WERI-Rb-1 (cell line): ENCODE results near the gene FN1.

Experiments
- DNase-seq: peaks from one replicate; pipeline ENCODE4 v3.0.0-alpha.2; 2020
- H3K27ac ChIP-seq: fragments of 250-450 bp; sonication (Bioruptor Pico); 2 replicates; pipeline ENCODE4 v1.5.1; 2020; ENCODE audit warnings: mild to moderate bottlenecking, moderate library complexity
- H3K27me3 ChIP-seq: fragments of 250-450 bp; sonication (Bioruptor Pico); 2 replicates; pipeline ENCODE4 v1.5.1; 2021; ENCODE audit warnings: mild to moderate bottlenecking, low read depth, moderate library complexity; ENCODE audit not compliant: insufficient read depth, severe bottlenecking
- H3K36me3 ChIP-seq: fragments of 250-450 bp; sonication (Bioruptor Pico); 2 replicates; pipeline ENCODE4 v1.5.1; 2020; ENCODE audit warnings: mild to moderate bottlenecking, moderate library complexity
- H3K4me3 ChIP-seq: 2 replicates; pipeline ENCODE4 v1.5.1; 2011; ENCODE audit warnings: low read depth, mild to moderate bottlenecking, control low read depth, low read length
- H3K9me3 ChIP-seq: fragments of 250-450 bp; sonication (Bioruptor Pico); 2 replicates; pipeline ENCODE4 v1.5.1; 2021; ENCODE audit warnings: mild to moderate bottlenecking, moderate library complexity; ENCODE audit not compliant: severe bottlenecking
- TF ChIP-seq, protein P1 (sequence below): IDR thresholded peaks from 2 replicates; pipeline ENCODE4 v1.5.1; 2011; ENCODE audit warnings: low read depth, mild to moderate bottlenecking, control low read depth, inconsistent platforms, low read length

The FN1 gene

DNA sequence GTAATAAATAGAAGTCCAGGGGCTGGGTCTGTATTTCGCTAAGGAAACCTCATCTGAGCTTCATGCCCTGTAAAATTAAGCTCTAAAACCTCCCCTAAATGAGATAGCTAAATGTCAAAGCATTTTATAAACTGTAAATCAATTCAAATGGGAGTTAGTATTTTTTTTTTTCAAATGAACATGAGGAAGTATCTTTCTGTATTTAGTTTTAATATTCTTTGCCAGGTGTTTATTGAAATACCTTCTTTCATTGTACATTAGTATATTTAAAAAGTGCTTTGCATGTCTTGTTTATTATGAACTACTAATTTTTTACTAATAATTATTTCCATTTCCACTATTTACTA lies 76.3 kb downstream of the FN1 start:
- no peak overlapping the region for H3K27ac ChIP-seq

DNA sequence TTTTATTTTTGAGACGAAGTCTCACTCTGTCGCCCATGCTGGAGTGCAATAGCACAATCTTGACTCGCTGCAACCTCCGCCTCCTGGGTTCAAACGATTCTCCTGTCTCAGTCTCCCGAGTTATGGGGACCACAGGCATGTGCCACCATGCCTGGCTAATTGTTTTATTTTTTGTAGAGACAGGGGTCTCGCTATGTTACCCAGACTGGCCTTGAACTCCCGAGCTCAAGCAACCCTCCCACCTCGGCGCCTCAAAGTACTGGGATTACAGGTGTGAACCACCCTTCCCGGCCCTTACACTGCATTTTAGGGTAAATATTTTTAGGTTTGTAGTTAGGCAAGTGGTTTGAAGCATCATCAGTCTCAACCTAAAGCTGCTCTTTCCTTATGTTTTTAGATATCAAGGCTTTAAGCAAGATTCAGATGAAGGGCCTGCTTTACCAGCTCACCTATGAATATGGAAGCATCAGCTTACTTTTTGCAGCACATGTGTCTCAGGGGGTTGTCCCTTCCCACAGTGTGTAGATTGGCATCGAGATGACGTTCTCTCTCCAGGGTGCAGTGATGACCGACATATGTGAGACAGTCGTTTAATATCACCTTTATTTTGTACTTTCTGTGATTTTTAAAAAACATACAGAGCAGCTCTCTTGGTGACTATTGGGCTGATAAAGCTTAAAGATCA lies 76.8 kb downstream of the FN1 start:
- no peaks in the 10 kb centered on the region for H3K9me3 ChIP-seq
- TF ChIP-seq, protein P1, sequence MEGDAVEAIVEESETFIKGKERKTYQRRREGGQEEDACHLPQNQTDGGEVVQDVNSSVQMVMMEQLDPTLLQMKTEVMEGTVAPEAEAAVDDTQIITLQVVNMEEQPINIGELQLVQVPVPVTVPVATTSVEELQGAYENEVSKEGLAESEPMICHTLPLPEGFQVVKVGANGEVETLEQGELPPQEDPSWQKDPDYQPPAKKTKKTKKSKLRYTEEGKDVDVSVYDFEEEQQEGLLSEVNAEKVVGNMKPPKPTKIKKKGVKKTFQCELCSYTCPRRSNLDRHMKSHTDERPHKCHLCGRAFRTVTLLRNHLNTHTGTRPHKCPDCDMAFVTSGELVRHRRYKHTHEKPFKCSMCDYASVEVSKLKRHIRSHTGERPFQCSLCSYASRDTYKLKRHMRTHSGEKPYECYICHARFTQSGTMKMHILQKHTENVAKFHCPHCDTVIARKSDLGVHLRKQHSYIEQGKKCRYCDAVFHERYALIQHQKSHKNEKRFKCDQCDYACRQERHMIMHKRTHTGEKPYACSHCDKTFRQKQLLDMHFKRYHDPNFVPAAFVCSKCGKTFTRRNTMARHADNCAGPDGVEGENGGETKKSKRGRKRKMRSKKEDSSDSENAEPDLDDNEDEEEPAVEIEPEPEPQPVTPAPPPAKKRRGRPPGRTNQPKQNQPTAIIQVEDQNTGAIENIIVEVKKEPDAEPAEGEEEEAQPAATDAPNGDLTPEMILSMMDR, result no peak
- H3K27ac ChIP-seq, result no peak overlapping the region
- H3K27me3 ChIP-seq, result no peaks in the 10 kb centered on the region
- DNase-seq, result no peak
- no peak overlapping the region for H3K4me3 ChIP-seq
- no peaks in the 10 kb centered on the region for H3K36me3 ChIP-seq

More for the DNA sequence above, 76.3 kb downstream of the FN1 start:
- TF ChIP-seq, protein P1, result no peak
- DNase-seq, result no peak
- no peaks in the 10 kb centered on the region for H3K27me3 ChIP-seq
- H3K9me3 ChIP-seq, result no peaks in the 10 kb centered on the region
- H3K36me3 ChIP-seq, result no peaks in the 10 kb centered on the region
- H3K4me3 ChIP-seq, result no peak overlapping the region

DNA sequence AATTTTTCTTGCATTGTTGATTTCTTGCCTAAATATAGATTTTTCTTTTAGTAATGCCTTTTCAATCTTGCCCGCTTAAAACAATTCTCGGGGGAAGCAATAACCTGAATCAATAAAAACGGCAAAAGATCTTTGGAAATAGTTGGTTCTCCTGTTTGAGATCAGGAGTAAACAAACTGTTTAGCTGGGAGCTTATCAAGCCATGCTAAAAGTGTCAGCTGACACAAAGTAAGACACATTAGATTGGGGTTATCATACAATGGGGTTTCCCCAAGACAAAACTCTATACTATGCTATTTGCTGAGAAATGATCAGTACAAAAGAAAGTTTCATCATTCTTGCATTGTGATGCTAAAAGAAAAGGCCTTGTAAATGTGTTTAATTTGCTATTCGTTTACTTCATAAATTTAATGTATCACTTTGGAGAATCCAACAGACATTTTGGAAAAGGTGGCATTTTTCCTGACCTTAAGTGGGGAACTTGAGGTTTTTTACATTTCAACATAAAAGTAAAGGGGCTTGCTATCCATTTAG lies 77.5 kb downstream of the FN1 start:
- TF ChIP-seq, protein P1, result no peak
- Histone ChIP-seq H3K4me3 (no peak overlapping the region), H3K36me3 (no peaks in the 10 kb centered on the region), H3K27ac (no peak overlapping the region), H3K9me3 (no peaks in the 10 kb centered on the region), H3K27me3 (no peaks in the 10 kb centered on the region)
- no peak for DNase-seq

DNA sequence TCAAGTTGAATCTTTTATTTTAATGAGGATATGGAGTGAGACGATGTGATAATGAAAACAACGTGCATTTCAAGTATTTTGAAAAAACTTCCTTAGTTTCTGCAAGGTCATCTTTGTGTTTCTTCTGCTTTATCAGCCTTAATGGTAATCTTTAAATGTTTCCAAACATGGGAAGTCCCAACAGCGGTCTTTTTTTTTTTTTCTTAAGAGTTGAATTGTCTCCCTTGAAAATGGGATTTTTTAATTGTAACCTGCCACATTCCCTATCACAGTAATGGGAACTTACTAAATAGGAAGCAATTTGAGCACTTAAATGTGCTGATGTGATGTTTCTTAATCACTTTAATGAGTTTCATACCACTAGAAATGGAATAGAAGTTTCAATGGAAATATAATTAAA lies 78.2 kb downstream of the FN1 start:
- no peaks in the 10 kb centered on the region for H3K27me3 ChIP-seq
- H3K9me3 ChIP-seq, result no peaks in the 10 kb centered on the region
- TF ChIP-seq, protein P1, result no peak
- H3K36me3 ChIP-seq, result no peaks in the 10 kb centered on the region
- no peak for DNase-seq
- H3K27ac ChIP-seq, result no peak overlapping the region
- no peak overlapping the region for H3K4me3 ChIP-seq

DNA sequence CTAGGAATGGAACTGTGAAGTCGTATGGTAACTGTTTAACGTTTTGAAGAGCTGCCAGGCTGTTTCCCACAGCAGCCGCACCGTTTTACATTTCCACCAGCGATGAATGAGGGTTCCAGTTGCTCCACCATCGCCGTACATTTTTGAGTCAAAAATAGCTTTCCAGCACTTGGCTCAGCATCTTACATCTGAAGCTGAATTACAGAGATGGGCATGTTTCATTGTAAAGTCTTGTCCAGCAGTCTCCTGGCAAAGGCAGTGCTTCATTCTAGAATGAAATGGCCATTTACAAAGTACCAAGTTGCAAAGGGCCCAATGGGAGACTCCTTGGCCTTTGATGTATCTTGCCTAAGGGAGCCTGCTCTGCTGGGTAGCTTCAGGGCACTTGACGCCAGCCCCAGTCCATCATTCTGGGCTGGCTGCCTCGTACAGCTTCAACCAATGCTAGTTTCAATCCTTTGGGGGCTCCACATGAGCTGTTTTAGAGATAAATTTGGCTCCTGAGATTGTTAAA lies 78.9 kb downstream of the FN1 start:
- no peak for DNase-seq
- TF ChIP-seq, protein P1, result no peak
- no peak overlapping the region for H3K27ac ChIP-seq

More for the DNA sequence above, 78.9 kb downstream of the FN1 start:
- Histone ChIP-seq H3K27me3 (no peaks in the 10 kb centered on the region), H3K36me3 (no peaks in the 10 kb centered on the region), H3K4me3 (no peak overlapping the region), H3K9me3 (no peaks in the 10 kb centered on the region)
